Activated CD4-positive, alpha-beta memory T cell treated with anti-CD3 and anti-CD28 coated beads for 36 hours (primary cell): ENCODE results near the gene ASCL3. TPM values are rescaled to one million over a fixed set of nuclear protein-coding genes. Genes with fewer than 3 reads are reported as not detected.

ENCODE experiments used
- CTCF ChIA-PET: fragments of 350-600 bp; sonication (Branson Sonifier 250); formaldehyde crosslinking; loops from one replicate; lab custom pipeline; 2021; ENCODE audit warnings: antibody characterized with exemption, inconsistent platforms; lab: Charles Lee
- POLR2A ChIA-PET: fragments of 350-600 bp; sonication (Branson Sonifier 250); formaldehyde crosslinking; loops from one replicate; lab custom pipeline; 2021; ENCODE audit warnings: antibody characterized with exemption; lab: Charles Lee
- DNase-seq: peaks from one replicate; pipeline ENCODE4 v3.0.0-alpha.2; 2020
- H3K27ac Mint-ChIP-seq: one replicate; pipeline ENCODE4 v1.8.0; 2021; ENCODE audit warnings: mixed read lengths
- H3K27me3 Mint-ChIP-seq: one replicate; pipeline ENCODE4 v1.8.0; 2021; ENCODE audit warnings: mixed read lengths
- H3K36me3 Mint-ChIP-seq: one replicate; pipeline ENCODE4 v1.8.0; 2021; ENCODE audit warnings: mixed read lengths
- H3K4me1 Mint-ChIP-seq: one replicate; pipeline ENCODE4 v1.8.0; 2021; ENCODE audit warnings: low read depth, mixed read lengths
- H3K4me3 Mint-ChIP-seq: one replicate; pipeline ENCODE4 v1.8.0; 2021; ENCODE audit warnings: mild to moderate bottlenecking, mixed read lengths
- H3K9me3 Mint-ChIP-seq: one replicate; pipeline ENCODE4 v1.8.0; 2021; ENCODE audit warnings: mixed read lengths
- intact Hi-C: fragments of 100-400 bp; cut with micrococcal nuclease; formaldehyde crosslinking; loops from one replicate; pipeline ENCODE4 v1.15.1; 2023
- total RNA-seq, 2 experiments: library from RNA; stranded (reverse); gene quantifications; one replicate each; pipeline ENCODE4 v1.2.3, GENCODE V29; 2021

Gene ASCL3
- total RNA-seq, 2 experiments from 2014 or later = not detected

DNA sequence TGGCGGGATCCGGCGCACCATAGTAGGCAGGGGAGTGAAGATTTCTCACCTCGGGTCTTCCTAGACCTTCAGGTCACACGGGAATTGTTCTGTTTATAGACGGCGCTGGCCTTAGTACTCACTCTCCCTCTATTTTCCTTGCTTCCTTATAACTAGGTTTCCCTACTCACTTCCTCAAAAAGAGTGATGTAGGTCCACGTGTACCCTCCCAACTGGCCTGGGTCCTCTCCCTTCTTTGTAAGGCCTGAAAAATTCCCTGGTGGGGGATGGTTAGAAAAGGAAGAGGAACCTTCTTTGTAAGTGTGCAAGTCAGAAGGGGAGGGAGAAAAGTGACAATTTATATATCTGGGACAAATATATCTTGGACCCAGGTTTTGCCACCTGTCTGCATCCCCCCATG lies 24.4 kb upstream of the ASCL3 start:
- ChIA-PET POLR2A (no interaction called here), CTCF (no interaction called here)
- H3K4me3 Mint-ChIP-seq = no peak overlapping the region
- no peak for DNase-seq
- intact Hi-C loops = no loop called here
- H3K9me3 Mint-ChIP-seq = no peaks in the 10 kb centered on the region
- H3K36me3 Mint-ChIP-seq = peaks cover 2% of the 10 kb centered on the region
- H3K4me1 Mint-ChIP-seq = peaks cover 22% of the 10 kb centered on the region
- H3K27ac Mint-ChIP-seq = no peak overlapping the region
- no peaks in the 10 kb centered on the region for H3K27me3 Mint-ChIP-seq

DNA sequence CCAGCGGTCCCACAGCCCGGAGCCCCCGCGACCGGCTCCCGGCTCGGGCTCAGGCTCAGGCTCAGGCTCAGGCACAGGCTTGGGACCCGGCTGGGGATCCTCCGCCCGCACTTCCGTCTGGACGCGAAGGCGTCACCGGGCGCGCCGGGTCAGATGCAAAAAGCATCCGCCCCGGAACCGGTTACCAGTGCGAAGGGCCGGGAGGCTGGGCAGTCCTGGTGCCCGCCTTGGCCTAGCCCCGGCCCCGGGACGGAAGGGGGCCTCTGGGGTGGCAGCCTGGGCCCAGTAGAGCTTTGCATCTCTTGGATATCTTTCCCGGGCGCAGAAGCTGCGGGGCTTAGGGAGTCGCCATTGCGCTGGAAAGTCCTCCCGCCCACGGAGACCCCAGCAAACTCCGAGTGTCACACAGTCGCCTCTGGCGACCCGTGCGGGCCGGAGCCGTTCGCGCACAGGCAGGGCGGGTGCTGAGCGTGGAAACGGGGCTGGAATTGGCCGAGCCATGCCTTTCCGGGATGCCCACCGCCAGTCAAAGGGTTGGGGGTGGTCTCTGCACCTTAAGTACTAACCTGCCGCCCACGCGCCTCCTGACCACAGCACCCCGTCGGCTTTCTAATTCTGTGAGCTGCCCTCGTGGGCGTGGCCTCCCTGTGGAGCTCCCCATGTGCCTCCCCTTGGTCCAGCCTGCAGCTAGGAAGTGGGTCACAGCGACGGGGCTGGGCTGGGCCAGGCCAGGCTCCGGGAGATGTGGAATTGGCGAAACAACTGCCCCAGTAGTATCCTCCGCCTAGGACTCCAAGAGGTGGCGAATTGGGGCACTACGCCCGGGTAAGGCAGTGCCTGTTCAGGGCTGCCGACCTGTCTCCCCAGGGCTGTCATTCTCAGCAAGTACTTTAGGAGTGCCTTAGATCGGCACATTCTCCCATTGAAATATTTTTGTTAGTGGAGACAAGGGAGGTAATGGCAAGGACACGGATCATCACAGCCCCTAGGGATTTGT lies 21.8 kb upstream of the ASCL3 start, which contains the start of gene TMEM9B:
Gene TMEM9B (minus strand): TSS at position 119 of the 997 bp plus-strand sequence. CDS start 129 bp downstream, outside the sequence.
- peak; percentile 90 for DNase-seq
- intact Hi-C loops = loop anchor here (1.0 to 5.0 kb wide), 5 partner anchors 37 to 348 kb away; partner anchors contain the start of genes AKIP1 and TMEM41B
- H3K36me3 Mint-ChIP-seq = peaks cover 2% of the 10 kb centered on the region
- no peaks in the 10 kb centered on the region for H3K9me3 Mint-ChIP-seq
- ChIA-PET CTCF (interaction anchor here (0.7 to 2.5 kb wide), 9 partner anchors 49 to 542 kb away, joined by 3 to 30 read pairs (median 3); partner anchors contain the start of genes RPL27A and TRIM66), POLR2A (interaction anchor here (0.7 to 2.6 kb wide), 7 partner anchors 39 to 496 kb away, joined by 3 to 21 read pairs (median 8); partner anchors contain the start of genes AKIP1, IPO7, NRIP3 and RPL27A)
- H3K4me1 Mint-ChIP-seq = peaks cover 32% of the 10 kb centered on the region
- peak within 1 kb of the TSS; percentile 94 for H3K4me3 Mint-ChIP-seq
- no peaks in the 10 kb centered on the region for H3K27me3 Mint-ChIP-seq
- H3K27ac Mint-ChIP-seq = peak within 1 kb of the TSS; percentile 90

DNA sequence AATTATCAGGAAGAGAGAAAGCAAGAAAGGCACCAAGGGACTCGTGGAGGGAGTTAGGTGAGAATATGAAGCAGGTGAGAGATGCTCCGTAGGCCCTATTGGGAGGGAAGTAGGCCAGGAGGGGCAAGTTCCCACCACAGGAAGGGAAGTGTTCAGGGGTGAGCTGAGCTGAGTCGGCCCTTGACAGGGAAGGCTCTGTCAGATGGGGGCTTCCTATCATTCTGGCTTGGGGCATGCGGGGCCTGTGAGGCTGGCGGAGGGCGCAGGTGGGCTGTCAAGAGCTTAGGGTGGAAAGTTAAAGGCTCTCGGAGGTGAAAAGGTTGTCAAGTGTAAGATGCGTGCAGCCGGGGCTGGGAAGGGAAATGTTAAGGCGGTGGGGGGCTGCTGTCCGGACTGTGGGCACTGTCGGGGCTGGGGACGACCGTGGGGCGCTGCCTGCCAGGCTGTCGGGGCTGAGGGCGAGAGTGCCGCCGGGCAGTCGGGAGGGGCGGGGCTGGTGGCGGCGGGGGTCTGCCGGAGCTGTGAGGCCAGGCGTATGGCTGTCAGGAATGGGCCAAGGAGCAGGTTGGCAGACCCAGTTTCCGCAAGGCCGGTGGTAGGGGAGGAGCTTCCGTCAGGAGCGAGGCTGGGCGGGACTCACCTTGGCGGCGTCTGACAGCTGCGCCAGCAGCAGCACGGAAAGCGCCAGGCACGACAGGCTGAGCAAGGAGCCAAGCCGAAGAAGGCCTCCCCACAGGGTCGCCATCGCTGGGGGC lies 20.9 kb upstream of the ASCL3 start:
- DNase-seq = peak; percentile 87
- ChIA-PET CTCF (interaction anchor here (0.7 to 2.5 kb wide), 9 partner anchors 49 to 543 kb away, joined by 3 to 30 read pairs (median 3); partner anchors contain the start of genes RPL27A and TRIM66), POLR2A (interaction anchor here (1.0 to 2.6 kb wide), 5 partner anchors 49 to 497 kb away, joined by 3 to 21 read pairs (median 9); partner anchors contain the start of genes AKIP1, IPO7, RPL27A and TRIM66)
- peaks cover 2% of the 10 kb centered on the region for H3K36me3 Mint-ChIP-seq
- H3K4me1 Mint-ChIP-seq = peaks cover 38% of the 10 kb centered on the region
- H3K27ac Mint-ChIP-seq = peak overlapping the region; percentile 90
- no peaks in the 10 kb centered on the region for H3K9me3 Mint-ChIP-seq
- peak overlapping the region; percentile 94 for H3K4me3 Mint-ChIP-seq
- no peaks in the 10 kb centered on the region for H3K27me3 Mint-ChIP-seq
- intact Hi-C loops = loop anchor here (1.0 to 5.0 kb wide), 5 partner anchors 38 to 349 kb away; partner anchors contain the start of genes AKIP1 and TMEM41B

DNA sequence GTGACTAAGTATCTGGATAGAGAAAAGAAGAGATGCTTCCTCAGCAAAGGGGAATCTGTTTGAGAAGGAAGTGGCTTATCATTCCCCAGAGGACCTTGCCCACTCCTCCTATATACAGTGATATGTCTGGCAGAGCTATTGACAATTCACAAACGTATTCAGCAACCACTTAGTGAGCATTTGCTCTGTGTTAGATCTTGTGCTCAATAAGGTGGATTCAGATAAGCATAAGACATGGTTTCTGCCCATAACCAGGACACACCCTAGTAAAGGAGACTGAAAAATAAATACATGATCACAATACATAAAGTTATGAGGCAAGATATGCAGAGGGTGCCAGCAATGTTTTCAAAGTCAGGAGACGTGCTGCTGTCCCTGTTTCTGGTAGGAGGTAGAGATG lies 20.0 kb upstream of the ASCL3 start:
- intact Hi-C loops = loop anchor here (5.0 kb wide), 1 partner anchor 349 kb away; the partner anchor contains the start of gene TMEM41B
- peaks cover 38% of the 10 kb centered on the region for H3K4me1 Mint-ChIP-seq
- DNase-seq = no peak
- H3K36me3 Mint-ChIP-seq = peaks cover 2% of the 10 kb centered on the region
- H3K9me3 Mint-ChIP-seq = no peaks in the 10 kb centered on the region
- POLR2A ChIA-PET = interaction anchor here (2.6 kb wide), 1 partner anchor 280 kb away, joined by 21 read pairs; the partner anchor contains the start of genes RPL27A and TRIM66
- CTCF ChIA-PET = interaction anchor here (1.5 to 2.5 kb wide), 4 partner anchors 48 to 175 kb away, joined by 3 to 30 read pairs (median 6); no protein-coding TSS in a partner anchor
- H3K27ac Mint-ChIP-seq = peak overlapping the region; percentile 46
- no peaks in the 10 kb centered on the region for H3K27me3 Mint-ChIP-seq
- peak overlapping the region; percentile 94 for H3K4me3 Mint-ChIP-seq

GRCh38 chr11:8961401-8961800 lies 18.6 kb upstream of the ASCL3 start:
- CTCF ChIA-PET = interaction anchor here (0.9 to 4.0 kb wide), 3 partner anchors 48 to 394 kb away, joined by 3 to 62 read pairs (median 9); partner anchors contain the start of gene AKIP1
- Mint-ChIP-seq H3K4me1 (peaks cover 47% of the 10 kb centered on the region), H3K9me3 (no peaks in the 10 kb centered on the region), H3K4me3 (no peak overlapping the region), H3K36me3 (peaks cover 10% of the 10 kb centered on the region), H3K27ac (peak overlapping the region; percentile 1), H3K27me3 (no peaks in the 10 kb centered on the region)
- intact Hi-C loops = loop anchor here (5.0 kb wide), 1 partner anchor 351 kb away; the partner anchor contains the start of gene TMEM41B
- DNase-seq = no peak
- POLR2A ChIA-PET = no interaction called here

DNA sequence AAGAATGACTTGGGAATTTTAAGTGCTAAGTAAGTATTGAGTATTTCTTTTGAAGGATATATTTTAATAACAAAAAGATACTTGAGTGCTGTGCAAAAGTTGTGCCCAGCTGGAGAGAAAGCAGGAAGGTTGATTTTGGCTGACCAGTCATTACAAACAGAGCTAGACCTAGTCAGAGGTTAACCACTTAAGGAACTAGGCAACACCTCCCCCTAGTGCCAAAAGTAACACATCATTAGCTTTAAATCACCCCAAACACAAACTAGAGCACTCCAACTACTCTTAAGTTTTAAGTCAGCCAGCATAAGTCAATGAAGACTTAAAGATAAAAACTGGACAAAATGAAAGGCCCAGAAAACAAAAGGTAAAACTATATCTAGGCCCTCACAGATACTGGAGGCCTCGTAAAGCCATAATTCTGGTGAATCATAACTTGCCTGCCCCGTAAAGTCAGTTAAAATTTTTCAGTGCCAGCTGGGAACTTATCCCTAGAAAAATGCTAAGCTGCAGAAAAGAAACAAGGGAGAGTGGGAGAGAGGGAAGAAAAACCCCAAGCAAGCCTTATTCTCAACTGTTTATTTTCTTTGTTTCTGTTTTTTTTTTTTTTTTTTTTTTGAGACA lies 16.8 kb upstream of the ASCL3 start:
- intact Hi-C loops = loop anchor here (1.0 to 5.0 kb wide), 5 partner anchors 45 to 353 kb away; partner anchors contain the start of gene TMEM41B
- Mint-ChIP-seq H3K9me3 (no peaks in the 10 kb centered on the region), H3K27me3 (no peaks in the 10 kb centered on the region), H3K4me1 (peaks cover 36% of the 10 kb centered on the region), H3K27ac (no peak overlapping the region), H3K4me3 (no peak overlapping the region), H3K36me3 (peaks cover 18% of the 10 kb centered on the region)
- ChIA-PET CTCF (interaction anchor here (0.6 to 4.0 kb wide), 32 partner anchors 10 to 696 kb away, joined by 3 to 62 read pairs (median 4); partner anchors contain the start of genes AKIP1, C11orf16, LMO1 and RPL27A), POLR2A (interaction anchor here (0.7 to 1.3 kb wide), 4 partner anchors 22 to 277 kb away, joined by 3 to 6 read pairs (median 4); partner anchors contain the start of genes RPL27A and TRIM66)
- peak; percentile 16 for DNase-seq

DNA sequence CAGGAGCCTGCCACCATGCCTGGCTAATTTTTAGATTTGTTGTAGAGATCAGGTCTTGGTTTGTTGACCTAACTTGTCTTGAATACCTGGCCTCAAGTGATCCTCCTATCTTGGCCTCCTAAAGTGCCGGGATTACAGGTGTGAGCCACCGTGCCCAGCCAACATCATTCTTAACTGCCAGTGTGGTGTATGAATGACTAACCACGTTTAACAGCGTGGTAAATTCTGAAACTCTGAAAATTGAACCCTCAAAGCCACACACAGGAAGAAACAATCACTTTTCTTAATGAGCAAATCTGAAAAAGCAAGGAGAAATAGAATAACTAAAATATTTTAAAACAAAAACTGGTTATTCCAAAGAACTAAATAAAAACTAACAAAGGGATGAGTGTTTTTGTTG lies 14.0 kb upstream of the ASCL3 start:
- no peaks in the 10 kb centered on the region for H3K27me3 Mint-ChIP-seq
- CTCF ChIA-PET = interaction anchor here (2.2 kb wide), 1 partner anchor 181 kb away, joined by 8 read pairs; no protein-coding TSS in a partner anchor
- POLR2A ChIA-PET = no interaction called here
- DNase-seq = peak; percentile 35
- H3K36me3 Mint-ChIP-seq = peaks cover 27% of the 10 kb centered on the region
- peaks cover 23% of the 10 kb centered on the region for H3K4me1 Mint-ChIP-seq
- H3K4me3 Mint-ChIP-seq = no peak overlapping the region
- intact Hi-C loops = loop anchor here (5.0 kb wide), 1 partner anchor 145 kb away; a partner anchor contains a TSS
- H3K27ac Mint-ChIP-seq = no peak overlapping the region
- H3K9me3 Mint-ChIP-seq = no peaks in the 10 kb centered on the region

DNA sequence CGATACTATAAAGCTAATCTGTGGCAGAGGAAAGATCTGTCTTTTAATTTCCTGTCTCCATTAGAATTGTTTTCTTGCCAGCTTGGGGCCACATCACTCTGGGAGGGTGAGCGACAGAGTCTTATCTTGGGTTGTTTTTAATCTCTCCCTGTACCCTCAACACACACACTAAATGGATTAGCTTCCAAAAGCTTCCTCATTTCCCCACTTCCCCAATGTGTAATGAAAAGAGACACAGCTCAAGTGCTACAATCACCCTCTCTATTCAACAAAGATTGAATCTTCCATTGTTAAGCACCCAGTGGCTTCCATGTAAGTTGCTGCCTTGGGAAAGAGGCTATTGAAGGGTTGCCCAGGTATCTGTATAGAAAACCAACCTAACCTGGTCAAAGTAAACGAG lies 6.1 kb upstream of the ASCL3 start:
- H3K9me3 Mint-ChIP-seq = no peaks in the 10 kb centered on the region
- POLR2A ChIA-PET = no interaction called here
- peaks cover 30% of the 10 kb centered on the region for H3K36me3 Mint-ChIP-seq

DNA sequence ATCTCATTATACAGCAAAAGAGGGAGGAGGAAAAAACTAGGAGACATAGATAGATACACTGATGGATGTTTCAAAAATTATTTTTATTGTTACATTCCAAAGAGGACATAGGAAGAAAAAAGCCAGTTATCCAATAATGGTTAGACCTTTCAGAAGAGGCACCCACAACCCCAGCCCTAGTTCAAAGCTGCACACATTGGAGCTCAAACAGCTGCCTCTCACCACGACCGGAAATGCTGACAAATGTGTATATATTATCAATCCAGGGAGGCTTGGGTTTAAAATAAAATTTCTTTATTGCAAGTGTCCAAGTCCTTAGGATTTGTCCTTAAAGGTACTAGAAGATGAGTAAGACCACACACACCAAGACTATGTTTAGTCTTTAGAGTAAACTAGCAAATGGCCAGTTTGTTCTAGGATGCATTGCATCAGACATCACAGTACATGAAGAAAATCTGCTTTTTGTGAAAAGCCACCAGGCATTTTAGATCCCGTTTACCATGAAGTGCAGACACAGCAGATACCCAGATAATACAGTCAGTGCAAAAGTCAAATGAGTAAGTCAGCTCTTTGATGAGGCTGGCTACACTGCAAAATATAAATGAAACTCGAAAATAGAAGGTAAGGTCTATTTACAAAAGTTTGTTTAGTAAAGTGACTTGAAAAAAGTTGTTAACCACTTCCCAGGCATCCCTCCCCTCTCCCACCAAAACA lies 4.6 kb upstream of the ASCL3 start:
- H3K36me3 Mint-ChIP-seq = peaks cover 21% of the 10 kb centered on the region
- H3K27ac Mint-ChIP-seq = no peak overlapping the region
- H3K4me1 Mint-ChIP-seq = no peaks in the 10 kb centered on the region
- no peak overlapping the region for H3K4me3 Mint-ChIP-seq
- H3K9me3 Mint-ChIP-seq = no peaks in the 10 kb centered on the region
- no peak for DNase-seq
- POLR2A ChIA-PET = no interaction called here
- CTCF ChIA-PET = interaction anchor here (2.0 to 2.2 kb wide), 2 partner anchors 12 to 33 kb away, joined by 8 to 9 read pairs; no protein-coding TSS in a partner anchor
- H3K27me3 Mint-ChIP-seq = no peaks in the 10 kb centered on the region
- intact Hi-C loops = no loop called here

More for the DNA sequence above, 6.1 kb upstream of the ASCL3 start:
- no peaks in the 10 kb centered on the region for H3K4me1 Mint-ChIP-seq
- no peak overlapping the region for H3K27ac Mint-ChIP-seq
- H3K27me3 Mint-ChIP-seq = no peaks in the 10 kb centered on the region
- DNase-seq = no peak
- CTCF ChIA-PET = interaction anchor here (0.7 to 2.3 kb wide), 5 partner anchors 11 to 66 kb away, joined by 4 to 16 read pairs (median 4); no protein-coding TSS in a partner anchor
- no peak overlapping the region for H3K4me3 Mint-ChIP-seq
- intact Hi-C loops = no loop called here
